PC-3 (cell line): ENCODE measurements around the gene IL20. TPM values are rescaled to one million over a fixed set of nuclear protein-coding genes. Genes with fewer than 3 reads are reported as not detected.

Source experiments
- ATAC-seq: fragments of 200-7000 bp; cut with Tn5 transposase; 2 replicates; pipeline ENCODE4 v1.9.1; 2020; ENCODE audit warnings: mild to moderate bottlenecking, moderate library complexity
- BruUV-seq: library from RNA; stranded (reverse); fragments of 400-500 nt; replicated peaks from 2 replicates; lab custom pipeline; 2021; lab: Mats Ljungman, UMichigan
- CTCF ChIA-PET: fragments of 300-600 bp; sonication (Branson Sonifier 250); formaldehyde crosslinking; loops from one replicate; lab custom pipeline; 2022; ENCODE audit warnings: antibody characterized with exemption; lab: Charles Lee
- POLR2A ChIA-PET: fragments of 300-600 bp; sonication (Branson Sonifier 250); formaldehyde crosslinking; loops from one replicate; lab custom pipeline; 2022; ENCODE audit warnings: antibody characterized with exemption; ENCODE audit not compliant: unreplicated experiment; lab: Charles Lee
- DNase-seq: peaks from one replicate; pipeline ENCODE4 v3.0.0-alpha.2; 2015
- H2AFZ ChIP-seq: fragments of 300-600 bp; sonication (generic); 2 replicates; pipeline ENCODE4 v1.6.0; 2016; ENCODE audit warnings: antibody characterized with exemption, low read length
- H3F3A ChIP-seq: fragments of 300-600 bp; sonication (generic); one replicate; pipeline ENCODE4 v1.6.0; 2017; ENCODE audit warnings: antibody characterized with exemption, low read length, control low read depth, mild to moderate bottlenecking; ENCODE audit not compliant: unreplicated experiment
- H3K27ac ChIP-seq: fragments of 300-600 bp; sonication (generic); 2 replicates; pipeline ENCODE4 v1.5.1; 2016; ENCODE audit warnings: mild to moderate bottlenecking, low read length
- H3K27me3 ChIP-seq: fragments of 300-600 bp; sonication (generic); 2 replicates; pipeline ENCODE4 v1.6.1; 2016; ENCODE audit warnings: low read length, mixed read lengths
- H3K36me3 ChIP-seq: fragments of 300-600 bp; sonication (generic); 2 replicates; pipeline ENCODE4 v1.6.1; 2016; ENCODE audit warnings: low read depth, mixed run types, low read length, mixed read lengths
- H3K4me1 ChIP-seq: fragments of 300-600 bp; sonication (generic); 2 replicates; pipeline ENCODE4 v1.5.1; 2016; ENCODE audit warnings: low read length; ENCODE audit not compliant: insufficient read depth
- H3K4me2 ChIP-seq: fragments of 300-600 bp; sonication (generic); 2 replicates; pipeline ENCODE4 v1.6.0; 2016; ENCODE audit warnings: low read length
- H3K4me3 ChIP-seq: fragments of 300-600 bp; sonication (generic); 2 replicates; pipeline ENCODE4 v1.5.1; 2016; ENCODE audit warnings: mild to moderate bottlenecking, low read length, mixed read lengths
- H3K79me2 ChIP-seq: fragments of 300-600 bp; sonication (generic); 2 replicates; pipeline ENCODE4 v1.6.1; 2017; ENCODE audit warnings: low read length, mixed read lengths
- H3K9ac ChIP-seq: fragments of 300-600 bp; sonication (generic); 2 replicates; pipeline ENCODE4 v1.6.0; 2016; ENCODE audit warnings: mild to moderate bottlenecking, low read length
- H3K9me2 ChIP-seq: fragments of 300-600 bp; sonication (generic); replicated peaks from 2 replicates; pipeline ENCODE4 v1.6.1; 2016; ENCODE audit warnings: mixed run types, low read length, mixed read lengths
- H3K9me3 ChIP-seq: fragments of 300-600 bp; sonication (generic); 2 replicates; pipeline ENCODE4 v1.6.1; 2016; ENCODE audit warnings: low read length, mixed read lengths
- H4K20me1 ChIP-seq: fragments of 300-600 bp; sonication (generic); 2 replicates; pipeline ENCODE4 v1.6.1; 2016; ENCODE audit warnings: low read length, mixed read lengths
- EZH2 ChIP-seq: fragments of 300-600 bp; sonication (generic); IDR thresholded peaks from one replicate; pipeline ENCODE4 v1.6.1; 2017; ENCODE audit warnings: antibody characterized with exemption, mild to moderate bottlenecking, low read length; ENCODE audit not compliant: unreplicated experiment
- EZH2phosphoT487 ChIP-seq: fragments of 300-600 bp; sonication (generic); IDR thresholded peaks from 2 replicates; pipeline ENCODE4 v1.6.1; 2018; ENCODE audit warnings: mild to moderate bottlenecking, antibody characterized with exemption, low read length, borderline replicate concordance
- intact Hi-C: fragments of 100-400 bp; cut with micrococcal nuclease; formaldehyde crosslinking; loops from 2 replicates; pipeline ENCODE4 v1.9.0; 2023
- total RNA-seq: library from RNA; depleted of rRNA; stranded (reverse); fragments of >200 nt; gene quantifications from 2 replicates; pipeline ENCODE4 v1.2.3, GENCODE V29; 2014
- TF ChIP-seq, protein P1 (sequence below): fragments of 300-600 bp; sonication (generic); conservative IDR thresholded peaks from 2 replicates; pipeline ENCODE4 v1.5.1; 2017; ENCODE audit warnings: antibody characterized with exemption, low read depth, mild to moderate bottlenecking, low read length

IL20 gene
- total RNA-seq, 1 experiment from 2014 or later, result not detected

DNA sequence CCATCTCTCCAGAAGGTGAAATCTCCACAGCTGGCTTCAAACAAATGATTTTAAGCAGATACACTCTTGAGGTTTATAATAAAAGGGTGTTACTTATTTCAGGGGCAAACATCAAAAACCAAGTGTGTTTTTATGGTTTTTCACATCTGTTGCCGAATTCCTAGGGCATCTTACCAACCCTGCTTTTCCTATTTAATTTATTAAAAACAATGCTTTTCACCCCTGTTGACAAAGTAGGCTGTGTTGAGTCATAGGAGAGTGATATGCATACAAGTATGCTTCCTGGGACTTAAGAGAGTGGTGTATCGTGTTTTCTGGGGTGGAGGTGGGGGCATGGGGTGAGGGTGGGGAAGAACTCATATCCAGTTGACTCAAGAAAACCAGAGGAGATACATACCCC, 29.3 kb upstream of the IL20 start:
- TF ChIP-seq EZH2 (no peak), EZH2phosphoT487 (no peak)
- TF ChIP-seq, protein P1, sequence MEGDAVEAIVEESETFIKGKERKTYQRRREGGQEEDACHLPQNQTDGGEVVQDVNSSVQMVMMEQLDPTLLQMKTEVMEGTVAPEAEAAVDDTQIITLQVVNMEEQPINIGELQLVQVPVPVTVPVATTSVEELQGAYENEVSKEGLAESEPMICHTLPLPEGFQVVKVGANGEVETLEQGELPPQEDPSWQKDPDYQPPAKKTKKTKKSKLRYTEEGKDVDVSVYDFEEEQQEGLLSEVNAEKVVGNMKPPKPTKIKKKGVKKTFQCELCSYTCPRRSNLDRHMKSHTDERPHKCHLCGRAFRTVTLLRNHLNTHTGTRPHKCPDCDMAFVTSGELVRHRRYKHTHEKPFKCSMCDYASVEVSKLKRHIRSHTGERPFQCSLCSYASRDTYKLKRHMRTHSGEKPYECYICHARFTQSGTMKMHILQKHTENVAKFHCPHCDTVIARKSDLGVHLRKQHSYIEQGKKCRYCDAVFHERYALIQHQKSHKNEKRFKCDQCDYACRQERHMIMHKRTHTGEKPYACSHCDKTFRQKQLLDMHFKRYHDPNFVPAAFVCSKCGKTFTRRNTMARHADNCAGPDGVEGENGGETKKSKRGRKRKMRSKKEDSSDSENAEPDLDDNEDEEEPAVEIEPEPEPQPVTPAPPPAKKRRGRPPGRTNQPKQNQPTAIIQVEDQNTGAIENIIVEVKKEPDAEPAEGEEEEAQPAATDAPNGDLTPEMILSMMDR, result no peak
- no peaks in the 10 kb centered on the region for H3K9me3 ChIP-seq
- H3K4me3 ChIP-seq, result no peak overlapping the region
- H3K9me2 ChIP-seq, result no peaks in the 10 kb centered on the region
- BruUV-seq, result no TSS peak
- DNase-seq, result no peak
- H3K9ac ChIP-seq, result no peak overlapping the region
- POLR2A ChIA-PET, result interaction anchor here (0.6 kb wide), 1 partner anchor 184 kb away, joined by 3 read pairs; no protein-coding TSS in a partner anchor
- no peaks in the 10 kb centered on the region for H3F3A ChIP-seq
- H3K36me3 ChIP-seq, result no peaks in the 10 kb centered on the region
- CTCF ChIA-PET, result interaction anchor here (0.6 kb wide), 1 partner anchor 158 kb away, joined by 3 read pairs; no protein-coding TSS in a partner anchor
- ATAC-seq, result no peak
- H3K27me3 ChIP-seq, result peaks cover 86% of the 10 kb centered on the region
- intact Hi-C loops, result no loop called here
- H3K4me1 ChIP-seq, result no peaks in the 10 kb centered on the region
- no peaks in the 10 kb centered on the region for H4K20me1 ChIP-seq
- no peak overlapping the region for H3K4me2 ChIP-seq
- H3K79me2 ChIP-seq, result no peaks in the 10 kb centered on the region
- no peak overlapping the region for H3K27ac ChIP-seq
- H2AFZ ChIP-seq, result no peak overlapping the region

- H3K9ac ChIP-seq, result no peak overlapping the region
- no peaks in the 10 kb centered on the region for H3K9me2 ChIP-seq
- DNase-seq, result no peak
- H3K4me2 ChIP-seq, result no peak overlapping the region
- no peaks in the 10 kb centered on the region for H3K9me3 ChIP-seq
- POLR2A ChIA-PET, result no interaction called here
- CTCF ChIA-PET, result no interaction called here
- H3K27me3 ChIP-seq, result peaks cover 74% of the 10 kb centered on the region
- no peak overlapping the region for H3K27ac ChIP-seq
- H2AFZ ChIP-seq, result no peak overlapping the region
- no peaks in the 10 kb centered on the region for H3F3A ChIP-seq
- no peaks in the 10 kb centered on the region for H4K20me1 ChIP-seq
- no peak for ATAC-seq
- H3K36me3 ChIP-seq, result no peaks in the 10 kb centered on the region
- H3K4me3 ChIP-seq, result no peak overlapping the region
- no peaks in the 10 kb centered on the region for H3K4me1 ChIP-seq
- intact Hi-C loops, result no loop called here
- H3K79me2 ChIP-seq, result no peaks in the 10 kb centered on the region
- BruUV-seq, result no TSS peak
- TF ChIP-seq, protein P1, result no peak
- TF ChIP-seq EZH2 (no peak), EZH2phosphoT487 (no peak)
Measured at GRCh38 chr1:206839006-206839560, 26.3 kb upstream of the IL20 start.

GRCh38 chr1:206839857-206840256, 25.6 kb upstream of the IL20 start:
- Histone ChIP-seq H3K36me3 (no peaks in the 10 kb centered on the region), H3F3A (no peaks in the 10 kb centered on the region), H3K4me1 (no peaks in the 10 kb centered on the region), H3K27me3 (peaks cover 67% of the 10 kb centered on the region), H2AFZ (no peak overlapping the region), H3K9ac (no peak overlapping the region), H3K4me3 (no peak overlapping the region), H3K9me3 (no peaks in the 10 kb centered on the region), H3K27ac (no peak overlapping the region), H3K9me2 (no peaks in the 10 kb centered on the region), H3K79me2 (no peaks in the 10 kb centered on the region), H3K4me2 (no peak overlapping the region), H4K20me1 (no peaks in the 10 kb centered on the region)
- CTCF ChIA-PET, result no interaction called here
- DNase-seq (no peak), ATAC-seq (peak; percentile 35; the same call in 1 of the 2 replicates)
- no TSS peak for BruUV-seq
- no peak for TF ChIP-seq EZH2phosphoT487
- TF ChIP-seq, protein P1, result no peak
- TF ChIP-seq EZH2, result no peak
- intact Hi-C loops, result no loop called here
- POLR2A ChIA-PET, result no interaction called here
